MG63 (cell line): ENCODE data around the gene MYOF. TPM values are rescaled to one million over a fixed set of nuclear protein-coding genes. Genes with fewer than 3 reads are reported as not detected.

ENCODE experiments used
- DNase-seq: peaks from one replicate; pipeline ENCODE4 v3.0.0-alpha.2; 2020
- H3K27me3 ChIP-seq: fragments of 250-450 bp; sonication (Bioruptor Pico); 2 replicates; pipeline ENCODE4 v1.5.1; 2020; ENCODE audit warnings: mild to moderate bottlenecking, moderate library complexity
- H3K36me3 ChIP-seq: fragments of 250-450 bp; sonication (Bioruptor Pico); 2 replicates; pipeline ENCODE4 v1.5.1; 2020; ENCODE audit warnings: mild to moderate bottlenecking, moderate library complexity
- H3K4me3 ChIP-seq: fragments of 250-450 bp; sonication (Bioruptor Pico); 2 replicates; pipeline ENCODE4 v1.5.1; 2020; ENCODE audit warnings: mild to moderate bottlenecking, moderate library complexity
- H3K9me3 ChIP-seq: fragments of 250-450 bp; sonication (Bioruptor Pico); 2 replicates; pipeline ENCODE4 v1.5.1; 2020; ENCODE audit warnings: mild to moderate bottlenecking, moderate library complexity
- total RNA-seq: library from RNA; depleted of rRNA; stranded (reverse); fragments of >200 nt; shearing (Covaris generic); gene quantifications from 2 replicates; pipeline ENCODE4 v1.2.3, GENCODE V29; 2014; ENCODE audit warnings: low replicate concordance

Gene MYOF
- total RNA-seq, 1 experiment from 2014 or later: 75.6 TPM

GRCh38 chr10:93465806-93466675 is 16.1 kb downstream of the MYOF start:
- peaks cover 4% of the 10 kb centered on the region; the same call in 1 of the 2 replicates for H3K9me3 ChIP-seq
- H3K4me3 ChIP-seq: no peak overlapping the region
- DNase-seq: peak; percentile 99
- no peaks in the 10 kb centered on the region for H3K27me3 ChIP-seq
- peaks cover 39% of the 10 kb centered on the region for H3K36me3 ChIP-seq

- DNase-seq: no peak
- Histone ChIP-seq H3K9me3 (no peaks in the 10 kb centered on the region), H3K36me3 (peaks cover 37% of the 10 kb centered on the region), H3K4me3 (no peak overlapping the region), H3K27me3 (no peaks in the 10 kb centered on the region)
Observed at GRCh38 chr10:93464776-93465388, 17.3 kb downstream of the MYOF start.

GRCh38 chr10:93463723-93464476 is 18.2 kb downstream of the MYOF start:
- no peak overlapping the region for H3K4me3 ChIP-seq
- no peaks in the 10 kb centered on the region for H3K9me3 ChIP-seq
- H3K27me3 ChIP-seq: no peaks in the 10 kb centered on the region
- DNase-seq: no peak
- H3K36me3 ChIP-seq: peaks cover 34% of the 10 kb centered on the region

GRCh38 chr10:93462881-93463280 is 19.3 kb downstream of the MYOF start:
- H3K27me3 ChIP-seq: no peaks in the 10 kb centered on the region
- peak; percentile 82 for DNase-seq
- H3K36me3 ChIP-seq: peaks cover 32% of the 10 kb centered on the region
- H3K4me3 ChIP-seq: no peak overlapping the region
- H3K9me3 ChIP-seq: no peaks in the 10 kb centered on the region

GRCh38 chr10:93462371-93462770 is 19.8 kb downstream of the MYOF start:
- Histone ChIP-seq H3K36me3 (peaks cover 27% of the 10 kb centered on the region), H3K27me3 (no peaks in the 10 kb centered on the region), H3K9me3 (no peaks in the 10 kb centered on the region), H3K4me3 (no peak overlapping the region)
- no peak for DNase-seq

GRCh38 chr10:93461807-93462178 is 20.3 kb downstream of the MYOF start:
- peak; percentile 78 for DNase-seq
- H3K36me3 ChIP-seq: peaks cover 28% of the 10 kb centered on the region

GRCh38 chr10:93461109-93461806 is 20.9 kb downstream of the MYOF start:
- Histone ChIP-seq H3K36me3 (peaks cover 30% of the 10 kb centered on the region), H3K4me3 (no peak overlapping the region), H3K27me3 (no peaks in the 10 kb centered on the region), H3K9me3 (no peaks in the 10 kb centered on the region)
- no peak for DNase-seq

More at GRCh38 chr10:93461807-93462178, 20.3 kb downstream of the MYOF start:
- H3K9me3 ChIP-seq: no peaks in the 10 kb centered on the region
- no peak overlapping the region for H3K4me3 ChIP-seq
- no peaks in the 10 kb centered on the region for H3K27me3 ChIP-seq

- Histone ChIP-seq H3K27me3 (no peaks in the 10 kb centered on the region), H3K4me3 (no peak overlapping the region), H3K9me3 (no peaks in the 10 kb centered on the region), H3K36me3 (peaks cover 43% of the 10 kb centered on the region)
- no peak for DNase-seq
Observed at GRCh38 chr10:93459466-93459865, 22.7 kb downstream of the MYOF start.

GRCh38 chr10:93458821-93459257 is 23.3 kb downstream of the MYOF start:
- H3K9me3 ChIP-seq: no peaks in the 10 kb centered on the region
- no peaks in the 10 kb centered on the region for H3K27me3 ChIP-seq
- H3K4me3 ChIP-seq: no peak overlapping the region
- peaks cover 48% of the 10 kb centered on the region for H3K36me3 ChIP-seq
- peak; percentile 98 for DNase-seq

GRCh38 chr10:93457511-93457910 is 24.6 kb downstream of the MYOF start:
- Histone ChIP-seq H3K4me3 (no peak overlapping the region), H3K27me3 (no peaks in the 10 kb centered on the region), H3K36me3 (peaks cover 59% of the 10 kb centered on the region), H3K9me3 (no peaks in the 10 kb centered on the region)
- no peak for DNase-seq

GRCh38 chr10:93456480-93456879 is 25.7 kb downstream of the MYOF start:
- Histone ChIP-seq H3K27me3 (no peaks in the 10 kb centered on the region), H3K9me3 (no peaks in the 10 kb centered on the region), H3K4me3 (no peak overlapping the region), H3K36me3 (peaks cover 67% of the 10 kb centered on the region)
- no peak for DNase-seq

- no peak overlapping the region for H3K4me3 ChIP-seq
- no peaks in the 10 kb centered on the region for H3K9me3 ChIP-seq
- peaks cover 72% of the 10 kb centered on the region for H3K36me3 ChIP-seq
- H3K27me3 ChIP-seq: no peaks in the 10 kb centered on the region
- DNase-seq: no peak
Observed at GRCh38 chr10:93454736-93455135, 27.4 kb downstream of the MYOF start.

- no peaks in the 10 kb centered on the region for H3K9me3 ChIP-seq
- H3K27me3 ChIP-seq: no peaks in the 10 kb centered on the region
- peaks cover 75% of the 10 kb centered on the region for H3K36me3 ChIP-seq
- no peak for DNase-seq
- no peak overlapping the region for H3K4me3 ChIP-seq
Observed at GRCh38 chr10:93454146-93454545, 28.0 kb downstream of the MYOF start.

GRCh38 chr10:93452143-93452542 is 30.0 kb downstream of the MYOF start:
- Histone ChIP-seq H3K4me3 (no peak overlapping the region), H3K9me3 (no peaks in the 10 kb centered on the region), H3K27me3 (no peaks in the 10 kb centered on the region), H3K36me3 (peaks cover 83% of the 10 kb centered on the region)
- DNase-seq: no peak

GRCh38 chr10:93451244-93451947 is 30.7 kb downstream of the MYOF start:
- DNase-seq: no peak
- Histone ChIP-seq H3K36me3 (peaks cover 81% of the 10 kb centered on the region), H3K27me3 (no peaks in the 10 kb centered on the region), H3K9me3 (no peaks in the 10 kb centered on the region), H3K4me3 (no peak overlapping the region)

- Histone ChIP-seq H3K9me3 (no peaks in the 10 kb centered on the region), H3K27me3 (no peaks in the 10 kb centered on the region), H3K36me3 (peaks cover 83% of the 10 kb centered on the region), H3K4me3 (no peak overlapping the region)
- no peak for DNase-seq
Observed at GRCh38 chr10:93447970-93448369, 34.2 kb downstream of the MYOF start.
